ENCODE data around the gene MUTYH.

GRCh38 chr1:45344499-45344898 lies 4.3 kb upstream of the MUTYH start:
- TF ChIP-seq EZH2 (IDR thresholded peaks at IDR 0.05; ENCODE audit: borderline replicate concordance, low read depth, low read length, poor library complexity, severe bottlenecking) (no peak), CTCF (conservative IDR thresholded peaks at IDR 0.05; ENCODE audit: low read depth, low read length) (no peak)

Measured in A673 (cell line).